ENCODE data around the gene PNRC1. TPM values are rescaled to one million over a fixed set of nuclear protein-coding genes. Genes with fewer than 3 reads are reported as not detected.
"Not testable (repeated sequence)": the region's sequence is repeated elsewhere in the genome, so short reads cannot be mapped to it uniquely, and the experiment has no call there.

PNRC1 gene
- polyA plus RNA-seq, 6 donors from 2014 or later = 421 to 964 (median 760) TPM

GRCh38 chr6:89045576-89045975 is 35.0 kb upstream of the PNRC1 start:
- Mint-ChIP-seq H3K36me3 (peaks cover 0 to 6% of the 10 kb centered on the region in 2 donors), H3K4me3 (no peak overlapping the region), H3K27ac (no peak overlapping the region), H3K27me3 (no peaks in the 10 kb centered on the region), H3K4me1 (peaks cover 9 to 17% (median 14%) of the 10 kb centered on the region in 3 donors), H3K9me3 (peaks cover 0 to 4% (median 0%) of the 10 kb centered on the region in 7 donors)
- ATAC-seq (ENCODE audit: low read depth in 2 of 2) = no peak
- DNase-seq = no peak

- no peaks in the 10 kb centered on the region for H3K9me3 Mint-ChIP-seq
- H3K36me3 Mint-ChIP-seq = no peaks in the 10 kb centered on the region
- H3K27ac Mint-ChIP-seq = no peak overlapping the region
- no peaks in the 10 kb centered on the region for H3K27me3 Mint-ChIP-seq
- DNase-seq (no peak), ATAC-seq (ENCODE audit: low read depth in 2 of 2) (no peak)
- H3K4me3 Mint-ChIP-seq = no peak overlapping the region
- peaks cover 8 to 17% (median 12%) of the 10 kb centered on the region in 3 donors for H3K4me1 Mint-ChIP-seq
Observed at GRCh38 chr6:89047473-89047872, 33.1 kb upstream of the PNRC1 start.

DNA sequence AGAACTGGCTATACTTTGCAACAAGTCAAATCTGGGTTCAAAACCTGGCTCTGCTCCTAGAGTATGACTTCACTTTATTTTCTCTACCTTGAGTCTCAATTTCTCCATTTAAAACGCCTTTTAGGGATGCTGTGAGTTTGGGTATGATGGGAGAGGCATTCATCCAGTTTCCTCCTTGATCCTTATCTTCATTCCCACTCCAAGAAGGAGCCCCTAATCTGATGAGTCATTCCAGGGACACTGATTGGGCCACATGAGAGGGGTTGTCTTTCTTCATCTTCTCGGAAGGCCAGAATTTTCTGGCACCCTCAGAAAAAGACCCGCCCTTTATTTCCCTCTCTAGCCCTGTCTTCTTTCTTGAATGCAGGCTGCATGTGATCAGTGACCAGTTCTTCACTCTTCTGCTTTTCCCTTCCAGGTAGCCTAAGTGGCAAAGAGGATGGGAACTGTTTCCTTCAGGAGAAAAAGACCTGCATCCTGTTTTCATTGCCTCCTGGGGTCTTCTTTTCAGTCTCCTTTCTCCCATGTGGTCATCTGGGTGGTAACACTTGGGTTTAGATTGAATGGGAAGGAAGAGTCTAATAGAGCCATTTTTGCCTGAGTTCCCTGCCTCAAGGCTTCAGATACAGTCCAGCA is 32.1 kb upstream of the PNRC1 start:
- Mint-ChIP-seq H3K4me1 (peaks cover 3 to 12% (median 7%) of the 10 kb centered on the region in 3 donors), H3K4me3 (no peak overlapping the region), H3K27ac (no peak overlapping the region), H3K27me3 (no peaks in the 10 kb centered on the region), H3K9me3 (no peaks in the 10 kb centered on the region), H3K36me3 (no peaks in the 10 kb centered on the region)
- ATAC-seq (ENCODE audit: low read depth in 2 of 2) = no peak
- no peak for DNase-seq

- ATAC-seq (ENCODE audit: low read depth in 2 of 2) (no peak), DNase-seq (no peak)
- no peak overlapping the region for H3K4me3 Mint-ChIP-seq
- no peaks in the 10 kb centered on the region for H3K27me3 Mint-ChIP-seq
- H3K4me1 Mint-ChIP-seq = peaks cover 3 to 12% (median 7%) of the 10 kb centered on the region in 3 donors
- H3K36me3 Mint-ChIP-seq = no peaks in the 10 kb centered on the region
- H3K9me3 Mint-ChIP-seq = peaks cover 0 to 2% (median 0%) of the 10 kb centered on the region in 7 donors
- no peak overlapping the region for H3K27ac Mint-ChIP-seq
Observed at GRCh38 chr6:89048985-89049384, 31.6 kb upstream of the PNRC1 start.

DNA sequence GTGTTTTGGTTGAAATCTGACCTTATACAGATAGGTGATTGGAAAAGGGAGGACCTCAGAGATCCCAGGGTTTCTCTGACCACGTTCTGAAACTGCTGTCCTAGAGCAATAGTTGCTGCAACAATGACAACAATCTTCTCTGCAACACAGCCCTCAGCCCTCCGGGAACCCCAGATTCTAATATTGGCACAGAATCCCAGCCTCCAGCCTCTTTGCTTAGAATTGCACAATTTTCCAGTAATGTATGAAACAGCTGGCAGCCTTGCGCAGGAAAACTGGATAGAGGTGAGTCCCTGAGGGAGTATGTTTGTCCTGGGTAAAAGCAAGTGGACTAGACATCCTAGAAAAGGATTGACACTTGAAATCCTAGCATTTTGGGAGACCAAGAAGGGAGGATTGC is 30.4 kb upstream of the PNRC1 start:
- DNase-seq (no peak), ATAC-seq (ENCODE audit: low read depth in 2 of 2) (no peak)
- Mint-ChIP-seq H3K27ac (no peak overlapping the region), H3K36me3 (no peaks in the 10 kb centered on the region), H3K4me1 (peaks cover 0 to 5% (median 1%) of the 10 kb centered on the region in 3 donors), H3K4me3 (no peak overlapping the region), H3K27me3 (no peaks in the 10 kb centered on the region), H3K9me3 (peaks cover 0 to 5% (median 0%) of the 10 kb centered on the region in 7 donors)

DNA sequence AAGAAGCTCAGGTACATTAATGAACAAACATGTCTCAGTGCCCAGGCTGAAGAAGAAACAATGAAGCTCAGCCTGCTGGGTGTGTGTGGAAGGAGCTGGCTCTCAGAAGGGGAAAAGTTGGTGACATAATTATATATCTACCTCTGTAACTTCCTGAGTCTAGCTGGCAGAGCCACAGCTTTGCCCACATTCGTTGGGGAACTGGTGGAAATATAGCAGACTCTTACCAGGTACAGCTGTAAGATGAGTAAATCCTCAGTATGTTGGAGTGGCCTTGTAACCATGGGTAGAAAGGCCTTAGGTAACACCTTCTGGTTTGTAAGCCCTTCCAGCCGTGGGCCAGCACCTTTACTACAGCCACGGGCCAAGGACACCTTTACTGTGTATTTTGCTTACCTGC is 29.9 kb upstream of the PNRC1 start:
- Mint-ChIP-seq H3K27me3 (no peaks in the 10 kb centered on the region), H3K27ac (no peak overlapping the region), H3K36me3 (no peaks in the 10 kb centered on the region), H3K9me3 (peaks cover 0 to 5% (median 0%) of the 10 kb centered on the region in 7 donors), H3K4me3 (no peak overlapping the region), H3K4me1 (no peaks in the 10 kb centered on the region)
- ATAC-seq (ENCODE audit: low read depth in 2 of 2) (no peak), DNase-seq (no peak)

GRCh38 chr6:89051676-89052075 is 28.9 kb upstream of the PNRC1 start:
- Mint-ChIP-seq H3K4me1 (no peaks in the 10 kb centered on the region), H3K27me3 (no peaks in the 10 kb centered on the region)
- no peak for ATAC-seq (ENCODE audit: low read depth in 2 of 2)

GRCh38 chr6:89054208-89054607 is 26.3 kb upstream of the PNRC1 start:
- ATAC-seq (ENCODE audit: low read depth in 2 of 2) (no peak), DNase-seq (no peak)
- H3K27ac Mint-ChIP-seq = no peak overlapping the region
- no peak overlapping the region for H3K4me3 Mint-ChIP-seq
- H3K36me3 Mint-ChIP-seq = no peaks in the 10 kb centered on the region
- H3K4me1 Mint-ChIP-seq = no peaks in the 10 kb centered on the region
- H3K9me3 Mint-ChIP-seq = peaks cover 0 to 5% (median 0%) of the 10 kb centered on the region in 7 donors
- peaks cover 0 to 8% (median 0%) of the 10 kb centered on the region in 3 donors for H3K27me3 Mint-ChIP-seq

More at GRCh38 chr6:89051676-89052075, 28.9 kb upstream of the PNRC1 start:
- H3K27ac Mint-ChIP-seq = peak overlapping the region in 1 of 6 donors; percentile 16
- peaks cover 0 to 5% (median 0%) of the 10 kb centered on the region in 7 donors for H3K9me3 Mint-ChIP-seq
- H3K36me3 Mint-ChIP-seq = no peaks in the 10 kb centered on the region
- no peak overlapping the region for H3K4me3 Mint-ChIP-seq
- DNase-seq = no peak

- Mint-ChIP-seq H3K9me3 (peaks cover 0 to 5% (median 0%) of the 10 kb centered on the region in 7 donors), H3K27me3 (peaks cover 0 to 8% (median 0%) of the 10 kb centered on the region in 3 donors), H3K4me3 (no peak overlapping the region), H3K36me3 (no peaks in the 10 kb centered on the region), H3K4me1 (no peaks in the 10 kb centered on the region), H3K27ac (peak overlapping the region in 1 of 6 donors; percentile 16)
- ATAC-seq (ENCODE audit: low read depth in 2 of 2) = no peak
- DNase-seq = no peak
Observed at GRCh38 chr6:89057759-89058158, 22.8 kb upstream of the PNRC1 start.

- ATAC-seq (ENCODE audit: low read depth in 2 of 2) (no peak), DNase-seq (no peak)
- Mint-ChIP-seq H3K27ac (peak overlapping the region in 2 of 6 donors; percentile 62 to 84), H3K36me3 (no peaks in the 10 kb centered on the region), H3K9me3 (peaks cover 0 to 5% (median 0%) of the 10 kb centered on the region in 7 donors), H3K4me1 (no peaks in the 10 kb centered on the region), H3K27me3 (peaks cover 0 to 8% (median 0%) of the 10 kb centered on the region in 3 donors), H3K4me3 (no peak overlapping the region)
Observed at GRCh38 chr6:89058627-89059026, 21.9 kb upstream of the PNRC1 start.

GRCh38 chr6:89059227-89059626 is 21.3 kb upstream of the PNRC1 start:
- Mint-ChIP-seq H3K4me1 (peaks cover 0 to 5% (median 1%) of the 10 kb centered on the region in 3 donors), H3K9me3 (peaks cover 0 to under 1% (median 0%) of the 10 kb centered on the region in 7 donors), H3K4me3 (no peak overlapping the region), H3K36me3 (no peaks in the 10 kb centered on the region), H3K27me3 (peaks cover 0 to 8% (median 0%) of the 10 kb centered on the region in 3 donors), H3K27ac (no peak overlapping the region)
- ATAC-seq (ENCODE audit: low read depth in 2 of 2) (no peak), DNase-seq (no peak)

- no peaks in the 10 kb centered on the region for H3K9me3 Mint-ChIP-seq
- DNase-seq = no peak
- no peaks in the 10 kb centered on the region for H3K36me3 Mint-ChIP-seq
- ATAC-seq (ENCODE audit: low read depth in 2 of 2) = no peak
- peaks cover 0 to 6% (median 1%) of the 10 kb centered on the region in 3 donors for H3K4me1 Mint-ChIP-seq
- peak overlapping the region in 1 of 8 donors; percentile 15 for H3K4me3 Mint-ChIP-seq
- peak overlapping the region in 2 of 6 donors; percentile 43 to 60 for H3K27ac Mint-ChIP-seq
- peaks cover 0 to 8% (median 6%) of the 10 kb centered on the region in 3 donors for H3K27me3 Mint-ChIP-seq
Observed at GRCh38 chr6:89063881-89064280, 16.7 kb upstream of the PNRC1 start.

- H3K27me3 Mint-ChIP-seq; ATAC-seq (ENCODE audit: low read depth in 2 of 2); H3K36me3 Mint-ChIP-seq; H3K9me3 Mint-ChIP-seq; H3K4me1 Mint-ChIP-seq; DNase-seq; H3K4me3 Mint-ChIP-seq: not testable (repeated sequence)
- peak overlapping the region in 1 of 6 donors; percentile 20 for H3K27ac Mint-ChIP-seq
Observed at GRCh38 chr6:89064931-89065330, 15.6 kb upstream of the PNRC1 start.

- H3K4me1 Mint-ChIP-seq; H3K36me3 Mint-ChIP-seq; H3K27me3 Mint-ChIP-seq; ATAC-seq (ENCODE audit: low read depth in 2 of 2); H3K27ac Mint-ChIP-seq; H3K9me3 Mint-ChIP-seq; DNase-seq; H3K4me3 Mint-ChIP-seq: not testable (repeated sequence)
Observed at GRCh38 chr6:89066121-89066520, 14.4 kb upstream of the PNRC1 start.
